PC-9 (cell line): ENCODE measurements around the gene WRAP73.

Experiments
- CTCF ChIP-seq: fragments of 200-600 bp; sonication (generic); conservative IDR thresholded peaks from 2 replicates; pipeline ENCODE4 v1.6.1; 2017; ENCODE audit warnings: mixed run types, antibody characterized with exemption, mild to moderate bottlenecking, moderate library complexity
- EZH2 ChIP-seq: fragments of 200-600 bp; sonication (generic); IDR thresholded peaks from 2 replicates; pipeline ENCODE4 v1.8.0; 2017; ENCODE audit warnings: antibody characterized with exemption, low read depth

- TF ChIP-seq EZH2: no peak
- TF ChIP-seq CTCF: no peak
Observed at GRCh38 chr1:3600354-3600753, 49.5 kb downstream of the WRAP73 start.
